Caki2 (cell line): Measurements from ENCODE around the gene LRRN4. TPM values are rescaled to one million over a fixed set of nuclear protein-coding genes. Genes with fewer than 3 reads are reported as not detected.

Experiments
- DNase-seq: peaks from one replicate; pipeline ENCODE4 v3.0.0-alpha.2; 2015; ENCODE audit warnings: low read depth
- in situ Hi-C: cut with HindIII; loops from 2 replicates; pipeline ENCODE4 v1.10.0; 2016; ENCODE audit warnings: low sequenced_read_pairs, low pct_unique_long_range_greater_than_20kb, mixed read lengths
- total RNA-seq: library from RNA; depleted of rRNA; stranded (reverse); fragments of >200 nt; shearing (Covaris generic); gene quantifications from 2 replicates; pipeline ENCODE4 v1.2.3, GENCODE V29; 2014; ENCODE audit warnings: low replicate concordance; rRNA removed

The LRRN4 gene
- total RNA-seq, 1 experiment from 2014 or later, result 25.6 TPM

- DNase-seq, result no peak
- in situ Hi-C loops, result no loop called here
Observed at GRCh38 chr20:6007094-6007528, 46.7 kb downstream of the LRRN4 start.

- in situ Hi-C loops, result no loop called here
- no peak for DNase-seq
Observed at GRCh38 chr20:6006603-6006949, 47.3 kb downstream of the LRRN4 start.

- in situ Hi-C loops, result no loop called here
Observed at GRCh38 chr20:6000871-6001270, 53.0 kb downstream of the LRRN4 start.

GRCh38 chr20:5999783-6000182 lies 54.1 kb downstream of the LRRN4 start:
- no peak for DNase-seq
- in situ Hi-C loops, result no loop called here

More at GRCh38 chr20:6000871-6001270, 53.0 kb downstream of the LRRN4 start:
- DNase-seq, result no peak

GRCh38 chr20:5996765-5997164 lies 57.1 kb downstream of the LRRN4 start:
- DNase-seq, result peak; percentile 55
- in situ Hi-C loops, result no loop called here

GRCh38 chr20:5991623-5992441 lies 62.0 kb downstream of the LRRN4 start:
- in situ Hi-C loops, result no loop called here
- peak; percentile 68 for DNase-seq

- in situ Hi-C loops, result no loop called here
- no peak for DNase-seq
Observed at GRCh38 chr20:5990946-5991345, 62.9 kb downstream of the LRRN4 start.

Other genes starting within 250 kb of the LRRN4 start
- not detected in 2 replicates for gene CHGB, start 142.6 kb downstream of the LRRN4 start, total RNA-seq
- gene TRMT6, start 103.5 kb downstream of the LRRN4 start, total RNA-seq, result 19.7 and 23.4 TPM in 2 replicates
- gene MCM8, start 103.4 kb downstream of the LRRN4 start, total RNA-seq, result 18.4 and 25.9 TPM in 2 replicates
- 110 and 119 TPM in 2 replicates for gene CRLS1, start 47.9 kb downstream of the LRRN4 start, total RNA-seq
- 7.7 and 25.2 TPM in 2 replicates for gene FERMT1, start 69.0 kb upstream of the LRRN4 start, total RNA-seq